HUES64 (cell line): ENCODE measurements around the gene PIGU.

Experiments
- H3K27ac ChIP-seq: 2 replicates; pipeline ENCODE4 v1.7.0; 2013; ENCODE audit warnings: low read depth, low read length, inconsistent platforms
- H3K27me3 ChIP-seq: 2 replicates; pipeline ENCODE4 v1.6.1; 2013; ENCODE audit warnings: mild to moderate bottlenecking, low read length; ENCODE audit not compliant: insufficient read depth
- H3K36me3 ChIP-seq: 2 replicates; pipeline ENCODE4 v1.6.1; 2013; ENCODE audit warnings: mild to moderate bottlenecking, low read length; ENCODE audit not compliant: insufficient read depth
- H3K4me1 ChIP-seq: 2 replicates; pipeline ENCODE4 v1.6.1; 2013; ENCODE audit warnings: mild to moderate bottlenecking, low read length, moderate library complexity; ENCODE audit not compliant: insufficient read depth
- H3K4me3 ChIP-seq: 2 replicates; pipeline ENCODE4 v1.5.1; 2013; ENCODE audit warnings: mild to moderate bottlenecking, low read length, moderate library complexity
- H3K9ac ChIP-seq: 2 replicates; pipeline ENCODE4 v1.6.1; 2013; ENCODE audit warnings: mild to moderate bottlenecking, low read depth, low read length
- H3K9me3 ChIP-seq: 2 replicates; pipeline ENCODE4 v1.6.1; 2013; ENCODE audit warnings: low read depth, low read length; ENCODE audit not compliant: insufficient read depth
- WGBS: fragments of 150-250, 120-280 bp; methylation state at CpG from one replicate; pipeline ENCODE4 v1.1.7; 2013; ENCODE audit warnings: missing lambda C conversion rate; 5-methylcytosine and 5-hydroxymethylcytosine counted together

PIGU gene

GRCh38 chr20:34536798-34537394 lies 140.0 kb downstream of the PIGU start:
- Histone ChIP-seq H3K36me3 (peaks cover 72% of the 10 kb centered on the region), H3K4me3 (no peak overlapping the region), H3K27me3 (no peaks in the 10 kb centered on the region), H3K9ac (no peak overlapping the region), H3K9me3 (no peaks in the 10 kb centered on the region), H3K27ac (no peak overlapping the region), H3K4me1 (no peaks in the 10 kb centered on the region)
- 85% methylated on average over 10 of the region's 10 CpGs for WGBS

GRCh38 chr20:34535857-34536256 lies 141.0 kb downstream of the PIGU start:
- Histone ChIP-seq H3K9me3 (no peaks in the 10 kb centered on the region), H3K9ac (no peak overlapping the region), H3K27me3 (no peaks in the 10 kb centered on the region), H3K4me1 (no peaks in the 10 kb centered on the region), H3K36me3 (peaks cover 69% of the 10 kb centered on the region), H3K27ac (no peak overlapping the region), H3K4me3 (no peak overlapping the region)
- WGBS = 96% methylated on average over 2 of the region's 2 CpGs

- no peaks in the 10 kb centered on the region for H3K27me3 ChIP-seq
- H3K9ac ChIP-seq = no peak overlapping the region
- peaks cover 68% of the 10 kb centered on the region for H3K36me3 ChIP-seq
- no peak overlapping the region for H3K4me3 ChIP-seq
- H3K9me3 ChIP-seq = no peaks in the 10 kb centered on the region
- no peaks in the 10 kb centered on the region for H3K4me1 ChIP-seq
- 96% methylated on average over 15 of the region's 15 CpGs for WGBS
- no peak overlapping the region for H3K27ac ChIP-seq
Measured at GRCh38 chr20:34535301-34535840, 141.5 kb downstream of the PIGU start.

GRCh38 chr20:34534391-34535165 lies 142.3 kb downstream of the PIGU start:
- Histone ChIP-seq H3K27ac (no peak overlapping the region), H3K9me3 (no peaks in the 10 kb centered on the region), H3K36me3 (peaks cover 69% of the 10 kb centered on the region), H3K9ac (no peak overlapping the region), H3K4me1 (no peaks in the 10 kb centered on the region), H3K27me3 (no peaks in the 10 kb centered on the region), H3K4me3 (no peak overlapping the region)
- 96% methylated on average over 15 of the region's 15 CpGs for WGBS

- 94% methylated on average over 7 of the region's 7 CpGs for WGBS
- Histone ChIP-seq H3K36me3 (peaks cover 77% of the 10 kb centered on the region), H3K9ac (no peak overlapping the region), H3K27ac (no peak overlapping the region), H3K4me3 (no peak overlapping the region), H3K27me3 (no peaks in the 10 kb centered on the region), H3K4me1 (no peaks in the 10 kb centered on the region), H3K9me3 (no peaks in the 10 kb centered on the region)
Measured at GRCh38 chr20:34532756-34533155, 144.1 kb downstream of the PIGU start.

GRCh38 chr20:34532320-34532719 lies 144.6 kb downstream of the PIGU start:
- no peak overlapping the region for H3K4me3 ChIP-seq
- H3K27ac ChIP-seq = no peak overlapping the region
- no peaks in the 10 kb centered on the region for H3K4me1 ChIP-seq
- no peaks in the 10 kb centered on the region for H3K9me3 ChIP-seq
- peaks cover 78% of the 10 kb centered on the region for H3K36me3 ChIP-seq
- no peaks in the 10 kb centered on the region for H3K27me3 ChIP-seq
- 97% methylated on average over 8 of the region's 8 CpGs for WGBS
- H3K9ac ChIP-seq = no peak overlapping the region

- H3K27me3 ChIP-seq = no peaks in the 10 kb centered on the region
- H3K36me3 ChIP-seq = peaks cover 82% of the 10 kb centered on the region
- no peak overlapping the region for H3K9ac ChIP-seq
- no peaks in the 10 kb centered on the region for H3K9me3 ChIP-seq
- WGBS = 93% methylated on average over 8 of the region's 8 CpGs
- no peaks in the 10 kb centered on the region for H3K4me1 ChIP-seq
- no peak overlapping the region for H3K27ac ChIP-seq
- H3K4me3 ChIP-seq = no peak overlapping the region
Measured at GRCh38 chr20:34531608-34532265, 145.2 kb downstream of the PIGU start.

- WGBS = 94% methylated on average over 5 of the region's 5 CpGs
- H3K27me3 ChIP-seq = no peaks in the 10 kb centered on the region
- no peak overlapping the region for H3K9ac ChIP-seq
- H3K9me3 ChIP-seq = no peaks in the 10 kb centered on the region
- H3K27ac ChIP-seq = no peak overlapping the region
- no peaks in the 10 kb centered on the region for H3K4me1 ChIP-seq
- H3K4me3 ChIP-seq = no peak overlapping the region
- peaks cover 82% of the 10 kb centered on the region for H3K36me3 ChIP-seq
Measured at GRCh38 chr20:34530342-34530741, 146.6 kb downstream of the PIGU start.

GRCh38 chr20:34529742-34530141 lies 147.2 kb downstream of the PIGU start:
- Histone ChIP-seq H3K9me3 (no peaks in the 10 kb centered on the region), H3K4me1 (no peaks in the 10 kb centered on the region), H3K36me3 (peaks cover 79% of the 10 kb centered on the region), H3K4me3 (no peak overlapping the region), H3K9ac (no peak overlapping the region), H3K27me3 (no peaks in the 10 kb centered on the region), H3K27ac (no peak overlapping the region)
- WGBS = 95% methylated on average over 3 of the region's 3 CpGs

- H3K27me3 ChIP-seq = no peaks in the 10 kb centered on the region
- 97% methylated on average over 5 of the region's 5 CpGs for WGBS
- peaks cover 76% of the 10 kb centered on the region for H3K36me3 ChIP-seq
- H3K9me3 ChIP-seq = no peaks in the 10 kb centered on the region
- H3K4me3 ChIP-seq = no peak overlapping the region
- no peak overlapping the region for H3K9ac ChIP-seq
- no peaks in the 10 kb centered on the region for H3K4me1 ChIP-seq
- no peak overlapping the region for H3K27ac ChIP-seq
Measured at GRCh38 chr20:34528921-34529297, 148.0 kb downstream of the PIGU start.

- WGBS = 97% methylated on average over 10 of the region's 10 CpGs
- no peaks in the 10 kb centered on the region for H3K9me3 ChIP-seq
- no peak overlapping the region for H3K27ac ChIP-seq
- no peaks in the 10 kb centered on the region for H3K27me3 ChIP-seq
- H3K36me3 ChIP-seq = peaks cover 63% of the 10 kb centered on the region
- H3K9ac ChIP-seq = no peak overlapping the region
- no peaks in the 10 kb centered on the region for H3K4me1 ChIP-seq
- no peak overlapping the region for H3K4me3 ChIP-seq
Measured at GRCh38 chr20:34527016-34527415, 149.9 kb downstream of the PIGU start.
